CD4-positive, alpha-beta T cell treated with Interleukin-6 for 4 hours (primary cell): Measurements from ENCODE around the gene CERS4.
"Not testable (repeated sequence)": the region's sequence is repeated elsewhere in the genome, so short reads cannot be mapped to it uniquely, and the experiment has no call there.

Experiments
- DNase-seq: peaks from one replicate; pipeline ENCODE4 v3.0.0-alpha.2; 2020; ENCODE audit warnings: mixed read lengths

CERS4 gene

GRCh38 chr19:8244442-8244841 is 35.3 kb downstream of the CERS4 start:
- no peak for DNase-seq

DNA sequence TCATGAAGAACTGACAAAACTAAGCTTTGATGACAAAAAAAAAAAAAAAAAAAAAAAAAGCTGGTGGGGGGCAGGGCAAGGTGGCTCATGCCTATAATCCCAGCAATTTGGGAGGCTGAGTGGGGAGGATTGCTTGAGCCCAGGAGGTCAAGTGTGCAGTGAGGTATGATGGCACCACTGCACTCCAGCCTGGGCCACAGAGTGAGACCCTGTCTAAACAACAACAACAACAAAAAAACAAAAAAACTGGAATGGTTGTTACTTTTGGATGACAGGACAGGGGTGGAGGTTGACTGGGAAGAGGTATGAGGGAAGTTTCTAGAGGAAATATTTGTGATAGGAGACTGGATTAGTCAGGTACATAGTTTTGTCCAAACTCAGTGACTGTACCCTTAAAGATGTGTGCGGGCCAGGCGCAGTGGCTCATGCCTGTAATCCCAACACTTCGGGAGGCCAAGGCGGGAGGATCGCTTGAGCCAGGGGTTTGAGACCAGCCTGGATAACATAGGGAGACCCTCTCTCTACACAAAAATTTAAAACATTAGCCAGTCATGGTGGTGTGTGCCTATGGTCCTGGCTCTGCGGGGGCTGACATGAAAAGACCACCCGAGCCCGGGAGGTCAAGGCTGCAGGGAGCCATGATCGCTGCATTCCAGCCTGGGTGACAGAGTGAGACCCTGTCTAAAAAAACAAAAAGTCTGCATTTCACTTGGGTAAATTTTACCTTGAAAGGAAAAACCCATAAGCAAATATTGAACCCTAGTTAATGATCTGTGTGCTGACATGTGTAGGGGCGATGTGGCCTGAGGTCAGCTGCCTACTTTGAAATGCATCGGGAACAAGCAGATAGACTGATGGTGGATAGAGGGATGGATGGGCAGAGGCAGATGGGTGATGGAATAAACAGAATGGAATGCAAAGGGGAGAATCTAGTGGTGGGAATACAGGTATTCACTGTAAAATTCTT is 37.0 kb downstream of the CERS4 start:
- DNase-seq: no peak

DNA sequence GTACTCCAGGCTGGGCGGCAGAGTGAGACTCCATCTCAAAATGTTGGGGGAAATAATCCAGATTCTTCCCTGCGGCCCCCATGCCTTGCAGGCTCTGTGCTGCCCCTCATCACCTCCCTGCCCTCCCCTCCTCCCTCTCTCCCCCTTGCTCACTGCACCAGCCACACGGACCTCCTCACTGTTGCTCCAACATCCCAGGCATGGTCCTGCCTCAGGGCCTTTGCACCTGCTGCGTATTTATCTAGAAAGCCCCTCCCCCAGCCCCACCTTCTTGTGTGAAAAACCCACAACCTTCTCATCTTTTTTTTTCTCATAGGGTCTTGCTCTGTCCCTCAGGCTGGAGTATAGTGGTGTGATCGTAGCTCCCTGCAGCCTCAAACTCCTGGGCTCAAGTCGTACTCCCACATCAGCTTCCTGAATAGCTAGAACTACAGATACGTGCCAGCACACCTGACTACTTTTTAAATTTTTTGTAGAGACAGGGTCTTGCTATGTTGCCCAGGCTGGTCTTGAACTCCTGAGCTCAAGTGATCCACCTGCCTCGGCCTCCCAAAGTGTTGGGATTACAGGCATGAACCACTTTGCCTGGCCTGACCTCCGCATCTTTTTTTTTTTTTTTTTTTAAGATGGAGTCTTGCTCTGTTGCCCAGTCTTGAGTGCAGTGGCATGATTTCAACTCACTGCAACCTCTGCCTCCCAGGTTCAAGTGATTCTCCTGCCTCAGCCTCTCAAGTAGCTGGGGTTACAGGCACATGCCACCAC is 38.1 kb downstream of the CERS4 start:
- not testable (repeated sequence) for DNase-seq

GRCh38 chr19:8248348-8249328 is 39.5 kb downstream of the CERS4 start:
- DNase-seq: no peak

- DNase-seq: no peak
Observed at GRCh38 chr19:8250596-8250995, 41.4 kb downstream of the CERS4 start.

- DNase-seq: no peak
Observed at GRCh38 chr19:8251025-8251472, 41.9 kb downstream of the CERS4 start.

DNA sequence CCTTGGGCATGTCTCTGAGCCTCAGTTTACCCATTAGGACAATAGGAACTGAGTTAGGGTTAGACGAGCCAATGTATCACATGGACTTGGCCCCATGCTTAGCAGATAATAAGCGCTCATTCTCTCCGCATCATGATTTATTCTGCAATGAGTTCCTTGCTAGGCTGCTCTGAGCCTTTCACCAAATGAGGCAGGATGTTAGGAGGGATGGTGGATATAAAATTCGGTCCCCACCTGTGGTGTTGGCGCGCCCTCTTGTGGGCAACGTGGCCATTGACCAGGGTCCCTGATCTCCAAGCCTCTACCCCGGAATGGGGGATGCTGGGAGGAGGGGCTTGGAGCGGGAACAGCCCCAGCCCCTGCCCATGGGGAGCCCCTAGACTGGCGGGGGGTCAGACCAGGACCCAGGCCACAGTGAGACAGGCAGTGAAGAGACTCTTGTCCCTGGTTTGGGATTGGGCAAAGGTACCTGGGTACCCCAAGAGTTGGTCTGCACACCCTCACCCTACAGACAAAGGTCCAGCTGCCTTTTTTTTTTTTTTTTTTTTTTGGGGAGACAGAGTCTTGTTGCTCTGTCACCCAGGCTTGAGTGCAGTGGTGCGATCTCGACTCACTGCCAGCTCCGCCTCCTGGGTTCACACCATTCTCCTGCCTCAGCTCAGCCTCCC is 43.9 kb downstream of the CERS4 start:
- DNase-seq: peak; percentile 89

DNA sequence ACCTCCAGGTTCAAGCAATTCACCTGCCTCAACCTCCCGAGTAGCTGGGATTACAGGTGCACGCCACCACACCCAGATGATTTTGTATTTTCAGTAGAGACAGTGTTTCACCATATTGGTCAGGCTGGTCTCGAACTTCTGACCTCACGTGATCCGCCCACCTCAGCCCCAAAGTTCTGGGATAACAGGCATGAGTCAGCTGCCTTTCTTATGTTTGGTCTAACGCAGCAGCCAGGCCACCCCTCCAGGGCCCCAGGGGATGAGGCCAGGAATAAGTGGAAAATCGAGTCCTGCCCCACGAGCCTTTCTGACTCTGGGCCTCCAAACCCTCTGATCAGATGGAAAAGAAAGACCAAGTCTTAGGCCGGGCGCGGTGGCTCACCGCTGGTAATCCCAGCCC is 44.5 kb downstream of the CERS4 start:
- DNase-seq: no peak

GRCh38 chr19:8254286-8255001 is 45.3 kb downstream of the CERS4 start:
- no peak for DNase-seq

DNA sequence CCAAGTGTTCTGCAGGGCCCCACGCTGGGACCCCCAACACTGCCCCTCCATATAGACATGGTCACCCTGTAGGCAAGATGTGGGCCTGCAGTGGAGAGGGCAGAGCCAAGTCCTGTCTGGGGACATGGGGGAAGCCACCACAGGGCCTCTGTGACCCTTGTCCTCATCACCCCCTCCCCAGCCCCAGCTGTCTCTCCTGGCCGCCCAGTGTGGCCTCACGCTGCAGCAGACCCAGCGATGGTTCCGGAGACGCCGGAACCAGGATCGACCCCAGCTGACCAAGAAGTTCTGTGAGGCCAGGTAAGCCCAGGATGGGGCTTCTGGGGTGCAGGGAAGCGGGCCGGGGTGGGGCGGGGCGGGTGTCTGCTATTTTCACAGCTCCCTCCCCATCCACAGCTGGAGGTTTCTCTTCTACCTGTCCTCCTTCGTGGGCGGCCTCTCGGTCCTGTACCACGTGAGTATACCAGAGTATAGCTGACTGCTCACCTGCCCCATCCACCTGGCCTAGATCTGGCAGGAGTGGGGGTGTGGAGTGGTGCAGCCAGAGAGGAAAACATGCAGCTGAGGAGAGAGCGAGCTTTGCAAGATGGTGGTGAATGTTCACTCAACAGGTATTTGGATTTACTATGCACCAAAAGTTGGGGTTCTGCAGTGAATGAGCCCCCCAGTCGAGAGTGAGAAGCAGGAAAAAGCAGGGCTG is 46.4 kb downstream of the CERS4 start:
- no peak for DNase-seq

DNA sequence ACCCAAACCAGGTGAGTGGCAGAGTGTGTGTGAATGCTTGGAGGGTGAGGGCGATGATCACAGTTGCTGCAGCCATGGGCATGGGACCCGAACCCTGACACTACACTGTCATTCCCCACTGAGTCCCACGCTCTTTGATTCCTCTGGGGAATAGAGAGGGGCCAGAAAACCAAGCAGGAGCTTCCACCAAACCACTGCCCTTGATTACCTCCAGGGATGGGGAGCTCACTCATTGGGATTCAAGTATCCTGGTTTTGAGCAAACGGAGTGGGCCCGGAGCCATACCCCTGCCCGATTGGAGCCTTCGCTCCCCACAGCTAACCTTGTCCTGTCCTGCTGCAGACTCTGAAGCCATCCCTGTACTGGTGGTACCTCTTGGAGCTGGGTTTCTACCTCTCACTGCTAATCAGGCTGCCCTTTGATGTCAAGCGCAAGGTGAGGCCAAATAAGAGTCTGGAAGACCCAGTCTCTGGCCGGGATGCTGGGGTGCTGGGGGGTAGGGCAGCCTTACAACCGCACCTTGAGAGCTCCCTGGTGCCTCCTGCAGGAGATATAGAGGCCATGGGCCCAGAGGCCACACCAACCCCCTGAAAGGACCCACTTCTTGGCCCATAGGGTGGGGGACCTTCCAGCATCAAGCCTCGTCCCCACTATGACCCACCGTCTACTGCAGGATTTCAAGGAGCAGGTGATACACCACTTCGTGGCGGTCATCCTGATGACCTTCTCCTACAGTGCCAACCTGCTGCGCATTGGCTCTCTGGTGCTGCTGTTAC is 47.3 kb downstream of the CERS4 start:
- DNase-seq: no peak

DNA sequence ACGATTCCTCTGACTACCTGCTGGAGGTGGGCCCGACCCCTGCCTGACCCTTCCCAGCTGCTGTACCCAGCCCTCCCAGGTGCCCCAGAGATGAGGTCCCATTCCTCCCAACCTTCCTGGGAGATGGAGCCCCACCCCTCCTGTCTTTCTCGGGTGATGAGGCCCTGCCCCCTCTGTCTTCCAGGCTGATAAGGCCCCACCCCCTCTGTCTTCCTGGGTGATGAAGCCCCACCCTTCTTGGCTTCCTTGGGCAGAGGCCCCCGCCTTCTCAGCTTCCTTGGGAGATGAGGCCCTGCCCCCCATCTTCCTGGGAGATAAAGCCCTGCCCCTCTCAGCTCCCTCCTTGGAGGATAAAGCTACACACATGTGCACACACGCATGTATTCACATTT is 47.9 kb downstream of the CERS4 start:
- no peak for DNase-seq

DNA sequence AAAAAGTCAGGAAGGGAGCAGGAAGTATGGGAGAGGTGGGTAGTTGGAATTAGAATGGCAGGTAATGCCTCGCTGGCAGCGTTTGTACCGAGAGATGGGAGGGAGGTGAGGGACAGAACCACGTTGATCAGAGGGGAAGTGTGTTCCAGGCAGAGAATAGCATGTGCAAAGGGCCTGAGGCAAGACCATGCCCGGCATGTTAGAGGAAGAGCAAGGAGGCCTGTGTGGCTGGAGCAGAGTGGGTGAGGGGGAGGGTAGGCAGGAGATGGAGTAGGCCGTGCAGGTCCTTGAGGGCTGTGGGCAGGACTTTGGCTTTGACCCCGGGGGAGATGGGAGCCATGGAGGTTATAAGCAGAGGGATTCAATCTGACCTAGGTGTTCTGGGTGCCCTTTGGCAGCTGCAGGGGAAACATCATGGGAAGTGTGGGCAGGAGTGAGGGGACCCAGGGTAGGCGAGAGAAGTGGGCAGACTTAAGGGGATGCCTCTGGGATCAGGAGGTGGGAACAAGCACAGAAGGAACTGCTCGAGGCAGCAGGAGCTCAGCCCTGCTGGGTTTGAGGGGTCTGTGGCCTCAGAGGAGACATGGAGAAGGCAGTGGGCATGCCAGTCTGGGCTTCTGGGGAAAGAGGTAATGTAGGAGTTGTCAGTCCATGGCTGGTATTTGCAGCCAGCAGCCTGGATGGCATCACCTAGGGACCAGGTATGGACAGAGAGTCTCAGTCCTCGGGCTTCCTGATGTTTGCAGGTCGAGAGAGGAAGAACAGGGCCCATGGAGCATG is 50.2 kb downstream of the CERS4 start:
- no peak for DNase-seq

DNA sequence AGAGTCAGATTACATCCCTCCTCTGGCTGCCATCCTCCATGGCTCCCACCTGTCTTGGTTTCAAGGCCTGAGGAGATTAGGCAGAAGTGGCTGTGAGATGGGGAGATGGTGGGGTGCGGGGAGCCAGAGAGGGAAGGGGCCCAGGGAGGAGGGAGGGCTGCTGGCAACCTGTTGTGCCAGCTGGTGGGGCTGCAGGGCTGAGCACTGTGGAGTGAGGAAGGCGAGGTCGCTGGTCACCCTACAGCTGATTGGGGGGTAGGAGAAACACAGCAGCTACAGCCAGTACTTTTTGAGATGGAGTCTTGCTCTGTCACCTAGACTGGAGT is 50.7 kb downstream of the CERS4 start:
- DNase-seq: no peak

DNA sequence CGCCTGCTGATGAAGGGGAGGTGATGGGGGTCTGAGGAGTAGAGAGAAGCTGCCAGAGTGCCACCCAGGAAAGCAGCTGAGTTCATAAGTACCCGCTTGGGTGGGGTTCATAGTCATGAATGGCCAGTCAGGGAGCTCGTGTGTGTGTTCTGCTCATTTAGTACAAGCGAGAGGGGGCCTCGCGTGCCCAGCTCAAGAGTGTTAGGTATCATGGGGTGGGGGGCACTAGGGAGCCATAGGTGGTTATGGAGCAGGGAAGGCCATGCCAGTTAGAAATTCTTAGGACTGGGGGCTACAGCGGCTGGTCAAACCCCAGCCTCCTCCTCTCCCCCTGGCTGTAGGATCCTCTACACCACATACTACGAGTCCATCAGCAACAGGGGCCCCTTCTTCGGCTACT is 52.2 kb downstream of the CERS4 start:
- DNase-seq: no peak

- DNase-seq: no peak
Observed at GRCh38 chr19:8261881-8262280, 52.7 kb downstream of the CERS4 start.

- no peak for DNase-seq
Observed at GRCh38 chr19:8262431-8262830, 53.3 kb downstream of the CERS4 start.

- DNase-seq: not testable (repeated sequence)
Observed at GRCh38 chr19:8264248-8264647, 55.1 kb downstream of the CERS4 start.

DNA sequence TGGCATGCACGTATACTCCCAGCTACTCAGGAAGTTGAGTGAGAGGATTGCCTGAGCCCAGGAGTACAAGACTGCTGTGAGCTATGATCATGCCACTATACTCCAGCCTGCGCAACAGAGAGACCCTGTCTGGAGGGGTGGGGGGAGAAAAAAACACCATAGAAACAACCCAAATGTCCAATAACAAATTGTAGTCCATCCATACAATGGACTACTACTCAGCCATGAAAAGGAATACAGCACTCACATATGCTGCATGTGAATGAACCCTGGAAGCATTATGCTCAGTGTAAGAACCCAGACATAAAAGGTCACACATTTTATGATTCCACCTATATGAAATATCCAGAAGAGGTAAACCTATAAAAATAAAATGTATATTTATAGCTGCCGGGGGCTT is 56.7 kb downstream of the CERS4 start:
- no peak for DNase-seq
